GM18873 (cell line): ENCODE measurements around the gene PLPPR2.
A peak's percentile ranks its signal among the peaks of the same experiment; 100 is the strongest.
"Not testable (repeated sequence)": the region's sequence is repeated elsewhere in the genome, so short reads cannot be mapped to it uniquely, and the experiment has no call there.

Experiments used
- ATAC-seq: cut with Tn5 transposase; IDR thresholded peaks from one replicate; pipeline ENCODE4 v1.9.1; 2021; ENCODE audit warnings: mild to moderate bottlenecking, moderate library complexity, moderate number of reproducible peaks; ENCODE audit not compliant: unreplicated experiment, low FRiP score

Gene PLPPR2

GRCh38 chr19:11367528-11367927 lies 12.3 kb downstream of the PLPPR2 start:
- ATAC-seq: no peak

- no peak for ATAC-seq
Measured at GRCh38 chr19:11370744-11371143, 15.5 kb downstream of the PLPPR2 start.

- no peak for ATAC-seq
Measured at GRCh38 chr19:11373166-11373884, 18.1 kb downstream of the PLPPR2 start.

GRCh38 chr19:11373885-11374432 lies 18.7 kb downstream of the PLPPR2 start:
- no peak for ATAC-seq

GRCh38 chr19:11374433-11375142 lies 19.4 kb downstream of the PLPPR2 start, which contains the start of gene SWSAP1:
Gene SWSAP1 (plus strand): TSS chr19:11374666. CDS start chr19:11374681, 15 bp downstream.
- ATAC-seq: peak; percentile 90

- ATAC-seq: no peak
Measured at GRCh38 chr19:11375143-11375948, 20.1 kb downstream of the PLPPR2 start.

- ATAC-seq: no peak
Measured at GRCh38 chr19:11377237-11377636, 22.0 kb downstream of the PLPPR2 start.

- no peak for ATAC-seq
Measured at GRCh38 chr19:11377756-11378155, 22.5 kb downstream of the PLPPR2 start.

- ATAC-seq: no peak
Measured at GRCh38 chr19:11378319-11379189, 23.3 kb downstream of the PLPPR2 start.

GRCh38 chr19:11379269-11379845 lies 24.1 kb downstream of the PLPPR2 start:
- ATAC-seq: not testable (repeated sequence)

- ATAC-seq: no peak
Measured at GRCh38 chr19:11379857-11380350, 24.7 kb downstream of the PLPPR2 start.

GRCh38 chr19:11380653-11381537 lies 25.7 kb downstream of the PLPPR2 start:
- ATAC-seq: peak; percentile 79

- ATAC-seq: no peak
Measured at GRCh38 chr19:11382898-11383705, 27.9 kb downstream of the PLPPR2 start.

GRCh38 chr19:11383706-11384048 lies 28.4 kb downstream of the PLPPR2 start:
- ATAC-seq: no peak

GRCh38 chr19:11384778-11385129 lies 29.5 kb downstream of the PLPPR2 start:
- no peak for ATAC-seq

GRCh38 chr19:11387162-11388034 lies 32.2 kb downstream of the PLPPR2 start:
- ATAC-seq: no peak

- no peak for ATAC-seq
Measured at GRCh38 chr19:11390359-11390758, 35.1 kb downstream of the PLPPR2 start.
